Activated CD4-positive, alpha-beta T cell treated with anti-CD3 and anti-CD28 coated beads for 36 hours (primary cell): ENCODE measurements around the gene UQCR11. TPM values are rescaled to one million over a fixed set of nuclear protein-coding genes. Genes with fewer than 3 reads are reported as not detected.

Experiments used
- ATAC-seq: fragments of 200-7000 bp; cut with Tn5 transposase; one replicate; pipeline ENCODE4 v1.10.0; 2021; ENCODE audit warnings: mild to moderate bottlenecking, moderate library complexity
- CTCF ChIA-PET: fragments of 350-600 bp; sonication (Branson Sonifier 250); formaldehyde crosslinking; loops from one replicate; lab custom pipeline; 2021; ENCODE audit warnings: antibody characterized with exemption; lab: Charles Lee
- POLR2A ChIA-PET: fragments of 350-600 bp; sonication (Branson Sonifier 250); formaldehyde crosslinking; loops from one replicate; lab custom pipeline; 2021; ENCODE audit warnings: antibody characterized with exemption, inconsistent platforms; lab: Charles Lee
- DNase-seq: peaks from one replicate; pipeline ENCODE4 v3.0.0-alpha.2; 2020
- H3K27ac Mint-ChIP-seq: one replicate; pipeline ENCODE4 v1.8.0; 2021; ENCODE audit warnings: mixed read lengths
- H3K27me3 Mint-ChIP-seq: one replicate; pipeline ENCODE4 v1.8.0; 2021; ENCODE audit warnings: mixed read lengths
- H3K36me3 Mint-ChIP-seq: one replicate; pipeline ENCODE4 v1.8.0; 2021; ENCODE audit warnings: low read depth, mixed read lengths
- H3K4me1 Mint-ChIP-seq: one replicate; pipeline ENCODE4 v1.8.0; 2021; ENCODE audit warnings: mixed read lengths
- H3K4me3 Mint-ChIP-seq: one replicate; pipeline ENCODE4 v1.8.0; 2021; ENCODE audit warnings: mild to moderate bottlenecking, moderate library complexity, mixed read lengths
- H3K9me3 Mint-ChIP-seq: one replicate; pipeline ENCODE4 v1.8.0; 2021; ENCODE audit warnings: low read depth, mixed read lengths
- intact Hi-C, 2 experiments: fragments of 100-400 bp; cut with DNase I in 1 of 2; cut with micrococcal nuclease in 1 of 2; formaldehyde crosslinking; loops; one replicate each; pipeline versions ENCODE4 v1.14.2 to v1.15.1; 2022 to 2024; cut with DNase I, micrococcal nuclease
- total RNA-seq, 2 experiments: library from RNA; stranded (reverse); gene quantifications; one replicate each; pipeline ENCODE4 v1.2.3, GENCODE V29; 2021

Gene UQCR11
- total RNA-seq, 2 experiments from 2014 or later: 152 to 226 TPM

DNA sequence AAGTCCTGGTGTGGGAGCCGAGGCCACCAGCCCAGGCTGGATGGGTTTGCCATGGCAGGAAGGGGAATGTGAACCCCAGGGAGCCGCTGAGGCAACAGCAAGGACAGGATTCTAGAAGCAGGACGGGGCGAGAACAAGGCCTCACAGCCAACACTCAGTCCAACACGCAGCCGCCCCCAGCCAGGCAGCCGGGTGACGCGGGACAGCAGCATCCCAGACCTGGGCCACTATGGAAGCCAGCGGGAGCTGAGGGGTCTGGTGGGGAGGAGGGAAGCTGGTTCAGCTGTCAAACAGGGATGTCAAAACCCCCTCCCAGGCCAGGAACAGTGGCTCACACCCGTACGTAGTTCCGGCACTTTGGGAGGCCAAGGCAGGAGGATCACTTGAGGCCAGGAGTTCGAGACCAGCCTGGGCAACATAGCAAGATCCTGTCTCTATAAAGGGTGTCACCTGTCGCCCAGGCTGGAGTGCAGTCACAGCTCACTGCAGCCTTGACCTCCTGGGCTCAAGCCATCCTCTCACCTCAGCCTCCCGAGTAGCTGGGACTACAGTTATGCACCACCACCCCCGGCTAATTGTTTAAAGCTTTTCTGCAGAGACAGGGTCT is 43.9 kb downstream of the UQCR11 start:
- H3K27ac Mint-ChIP-seq: no peak overlapping the region
- ATAC-seq (no peak), DNase-seq (no peak)
- ChIA-PET POLR2A (no interaction called here), CTCF (no interaction called here)
- H3K27me3 Mint-ChIP-seq: no peaks in the 10 kb centered on the region
- no peaks in the 10 kb centered on the region for H3K9me3 Mint-ChIP-seq
- H3K4me1 Mint-ChIP-seq: no peaks in the 10 kb centered on the region
- H3K36me3 Mint-ChIP-seq: no peaks in the 10 kb centered on the region
- no peak overlapping the region for H3K4me3 Mint-ChIP-seq
- intact Hi-C loops: no loop called here

DNA sequence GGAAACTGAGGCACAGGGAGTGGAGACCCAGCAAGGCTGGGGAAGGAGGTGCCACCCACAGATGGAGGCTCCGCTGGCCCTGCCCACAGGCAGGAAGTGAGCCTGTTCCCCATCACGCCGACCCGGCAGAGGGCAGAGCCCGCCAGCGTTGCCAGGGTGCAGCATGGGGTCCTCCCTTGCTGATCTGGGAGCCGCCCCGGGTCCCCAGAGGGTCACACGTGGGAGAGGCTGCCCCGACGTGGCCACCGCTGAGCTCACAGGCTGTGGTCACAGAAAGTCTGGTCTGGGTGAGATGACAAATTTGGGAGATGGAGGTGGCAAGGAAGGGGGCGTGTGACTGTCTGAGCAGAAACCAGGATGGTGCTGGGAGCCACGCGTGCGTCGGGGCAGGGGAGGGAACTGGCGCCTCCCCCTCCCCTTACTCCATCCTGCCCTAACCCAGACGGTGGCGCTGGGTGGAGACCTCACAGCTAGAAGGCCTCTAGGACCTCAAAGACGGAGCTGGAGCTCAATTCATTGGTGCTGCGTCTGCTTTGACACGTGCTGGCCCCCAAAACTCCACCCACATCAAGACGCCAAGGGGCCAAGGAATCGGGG is 44.9 kb downstream of the UQCR11 start:
- no peak for ATAC-seq
- Mint-ChIP-seq H3K9me3 (no peaks in the 10 kb centered on the region), H3K4me1 (no peaks in the 10 kb centered on the region), H3K4me3 (no peak overlapping the region), H3K27me3 (no peaks in the 10 kb centered on the region), H3K36me3 (no peaks in the 10 kb centered on the region), H3K27ac (no peak overlapping the region)
- POLR2A ChIA-PET: no interaction called here
- intact Hi-C loops: no loop called here
- CTCF ChIA-PET: no interaction called here
- no peak for DNase-seq

DNA sequence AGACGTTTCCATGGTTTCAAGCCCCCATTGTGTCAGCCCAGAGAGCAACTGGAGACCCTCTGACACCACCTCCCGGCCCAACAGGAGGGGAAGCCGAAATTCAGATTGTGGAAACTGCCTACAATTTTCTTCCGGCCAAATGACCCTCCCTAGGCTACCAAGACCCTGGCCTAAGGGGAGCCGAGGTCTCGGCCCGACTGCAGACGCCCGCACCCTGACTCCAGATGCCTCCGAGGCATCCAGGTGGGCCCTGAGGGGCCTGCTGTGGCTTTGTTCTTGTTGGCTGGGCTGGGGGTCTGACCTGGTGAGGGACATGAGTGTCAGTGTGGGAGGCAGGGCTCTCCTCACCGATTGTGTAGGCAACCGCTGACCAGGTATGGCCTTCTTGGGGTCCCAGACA is 46.7 kb downstream of the UQCR11 start:
- intact Hi-C loops: no loop called here
- Mint-ChIP-seq H3K27me3 (no peaks in the 10 kb centered on the region), H3K9me3 (no peaks in the 10 kb centered on the region), H3K36me3 (no peaks in the 10 kb centered on the region), H3K4me3 (no peak overlapping the region), H3K4me1 (no peaks in the 10 kb centered on the region), H3K27ac (no peak overlapping the region)
- no peak for ATAC-seq
- DNase-seq: no peak
- POLR2A ChIA-PET: interaction anchor here (0.6 kb wide), 1 partner anchor 307 kb away, joined by 3 read pairs; no protein-coding TSS in a partner anchor
- CTCF ChIA-PET: no interaction called here

DNA sequence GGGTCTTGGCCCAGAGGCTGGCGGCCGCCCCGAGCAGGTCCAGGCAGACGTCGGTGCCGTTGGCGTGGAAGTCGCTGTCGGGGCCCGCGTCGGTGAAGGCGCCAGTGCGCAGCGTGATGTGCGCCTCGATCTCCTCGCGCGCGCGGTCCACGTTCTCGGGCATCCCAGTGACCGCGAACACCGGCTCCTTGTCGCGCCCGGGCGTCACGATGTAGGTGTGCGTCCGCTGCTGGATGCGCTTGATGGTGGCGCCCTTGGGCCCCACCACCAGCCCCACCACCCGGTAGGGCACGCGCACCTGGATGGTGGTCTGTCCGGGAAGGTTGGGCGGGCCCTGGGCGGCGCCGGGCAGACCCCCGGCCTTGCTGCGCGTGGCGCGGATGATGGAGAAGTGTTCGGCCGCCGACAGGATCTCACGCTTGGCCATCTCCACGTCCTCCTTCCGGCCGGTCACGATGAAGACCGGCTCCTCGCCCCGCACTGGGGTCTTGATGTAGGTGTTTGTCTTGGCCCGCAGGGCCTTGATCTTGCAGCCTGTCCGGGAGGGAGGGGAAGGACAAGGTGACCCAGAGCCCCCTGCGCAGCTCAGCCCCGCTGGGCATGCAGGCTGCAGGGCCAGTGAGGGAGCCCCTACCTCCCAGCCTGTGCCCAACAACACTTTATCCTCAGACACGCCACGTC is 48.7 kb downstream of the UQCR11 start:
- Mint-ChIP-seq H3K9me3 (no peaks in the 10 kb centered on the region), H3K4me3 (no peak overlapping the region), H3K27me3 (no peaks in the 10 kb centered on the region), H3K36me3 (no peaks in the 10 kb centered on the region), H3K4me1 (no peaks in the 10 kb centered on the region), H3K27ac (no peak overlapping the region)
- ChIA-PET CTCF (no interaction called here), POLR2A (no interaction called here)
- ATAC-seq (no peak), DNase-seq (no peak)
- intact Hi-C loops: no loop called here

DNA sequence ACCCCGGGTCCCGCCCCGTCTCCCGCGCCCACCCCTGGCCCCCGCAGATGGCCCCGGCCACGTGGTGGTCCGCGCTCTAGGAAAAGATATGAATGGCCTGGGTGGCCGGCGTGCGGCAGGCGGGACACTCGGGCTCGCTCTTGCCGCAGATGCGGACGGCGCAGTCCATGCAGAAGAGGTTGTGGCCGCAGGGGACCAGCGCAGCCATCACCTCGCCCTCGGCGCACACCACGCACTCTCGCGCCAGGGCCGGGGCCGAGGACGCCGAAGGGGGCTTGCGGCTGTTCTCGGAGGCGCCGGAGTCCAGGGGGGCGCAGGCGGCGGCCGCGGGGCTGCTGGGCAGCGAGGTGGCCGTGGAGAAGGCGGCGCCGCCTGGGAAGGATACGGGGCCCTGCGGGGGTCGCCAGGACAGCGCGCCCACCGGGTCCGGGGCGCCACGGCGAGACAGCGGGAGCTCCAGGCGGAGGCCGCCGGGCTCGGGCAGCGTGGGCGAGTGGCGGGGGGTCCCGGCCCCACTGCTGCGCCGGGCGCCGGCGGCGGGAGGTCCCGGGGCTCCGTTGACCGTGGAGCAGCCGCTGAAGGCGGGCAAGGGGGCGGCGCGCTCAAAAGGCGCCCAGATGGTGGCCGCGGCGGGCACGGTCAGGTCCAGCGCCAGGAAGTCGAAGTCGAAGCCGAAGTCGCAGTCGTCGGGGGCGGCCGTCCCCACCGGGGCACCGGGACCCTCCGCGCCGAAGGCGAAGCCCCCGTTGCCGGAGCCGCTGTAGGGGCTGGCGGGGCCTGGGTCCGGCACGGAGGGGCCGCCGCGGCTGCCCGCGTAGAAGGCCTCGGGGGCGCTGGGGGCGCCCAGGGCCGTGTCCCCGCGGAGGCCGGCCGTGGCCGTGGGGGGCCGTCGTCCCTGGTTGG is 49.5 kb downstream of the UQCR11 start:
- DNase-seq: no peak
- POLR2A ChIA-PET: no interaction called here
- Mint-ChIP-seq H3K27ac (no peak overlapping the region), H3K36me3 (no peaks in the 10 kb centered on the region), H3K9me3 (no peaks in the 10 kb centered on the region), H3K4me3 (no peak overlapping the region), H3K27me3 (peaks cover 2% of the 10 kb centered on the region), H3K4me1 (no peaks in the 10 kb centered on the region)
- intact Hi-C loops: no loop called here
- CTCF ChIA-PET: no interaction called here
- no peak for ATAC-seq

DNA sequence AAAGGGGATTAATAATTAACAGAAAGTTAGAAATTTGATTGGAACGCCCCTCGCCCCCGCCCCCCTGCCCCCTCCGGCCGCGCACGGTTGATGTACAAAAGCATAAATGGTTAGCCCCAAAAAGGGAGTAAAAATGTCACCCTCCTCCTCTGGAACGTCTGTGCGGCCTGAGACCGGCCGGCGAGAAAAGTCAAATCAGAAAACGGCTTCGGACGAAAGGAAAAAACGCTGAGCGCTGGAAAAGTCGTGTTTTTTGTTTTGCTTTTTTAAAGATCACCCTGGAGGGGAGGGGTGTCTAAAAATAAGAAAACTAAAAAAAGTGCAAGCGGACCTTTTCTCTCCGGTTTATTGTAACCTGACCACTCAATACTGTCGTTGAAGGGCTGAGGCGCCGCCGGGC is 50.3 kb downstream of the UQCR11 start:
- Mint-ChIP-seq H3K36me3 (no peaks in the 10 kb centered on the region), H3K4me1 (no peaks in the 10 kb centered on the region), H3K4me3 (no peak overlapping the region), H3K27ac (no peak overlapping the region), H3K27me3 (peaks cover 2% of the 10 kb centered on the region), H3K9me3 (no peaks in the 10 kb centered on the region)
- no peak for ATAC-seq
- POLR2A ChIA-PET: no interaction called here
- CTCF ChIA-PET: no interaction called here
- intact Hi-C loops: no loop called here
- no peak for DNase-seq

DNA sequence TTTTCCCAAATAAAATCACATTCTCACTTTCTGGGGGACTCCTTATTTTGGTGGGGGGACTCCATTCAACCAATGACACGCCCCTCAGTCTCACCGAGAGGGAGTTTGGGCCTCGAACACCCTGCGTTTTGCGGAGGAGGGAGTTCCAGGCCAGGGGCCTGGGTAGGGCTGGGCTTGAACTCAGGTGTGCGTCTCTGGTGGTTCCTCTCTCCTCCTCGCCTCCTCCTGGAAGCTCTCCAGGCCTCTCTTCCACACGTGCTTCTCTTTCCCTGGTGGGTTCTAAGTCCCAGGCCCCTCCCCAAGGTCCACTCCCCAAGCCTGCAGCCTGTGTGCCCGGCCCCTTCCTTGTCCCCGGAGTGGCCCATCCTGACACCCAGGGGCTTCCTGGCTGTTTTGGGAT is 51.8 kb downstream of the UQCR11 start:
- Mint-ChIP-seq H3K9me3 (no peaks in the 10 kb centered on the region), H3K36me3 (no peaks in the 10 kb centered on the region), H3K27me3 (peaks cover 2% of the 10 kb centered on the region), H3K4me3 (no peak overlapping the region), H3K27ac (no peak overlapping the region), H3K4me1 (no peaks in the 10 kb centered on the region)
- ATAC-seq (no peak), DNase-seq (no peak)
- intact Hi-C loops: no loop called here
- CTCF ChIA-PET: no interaction called here
- POLR2A ChIA-PET: no interaction called here

DNA sequence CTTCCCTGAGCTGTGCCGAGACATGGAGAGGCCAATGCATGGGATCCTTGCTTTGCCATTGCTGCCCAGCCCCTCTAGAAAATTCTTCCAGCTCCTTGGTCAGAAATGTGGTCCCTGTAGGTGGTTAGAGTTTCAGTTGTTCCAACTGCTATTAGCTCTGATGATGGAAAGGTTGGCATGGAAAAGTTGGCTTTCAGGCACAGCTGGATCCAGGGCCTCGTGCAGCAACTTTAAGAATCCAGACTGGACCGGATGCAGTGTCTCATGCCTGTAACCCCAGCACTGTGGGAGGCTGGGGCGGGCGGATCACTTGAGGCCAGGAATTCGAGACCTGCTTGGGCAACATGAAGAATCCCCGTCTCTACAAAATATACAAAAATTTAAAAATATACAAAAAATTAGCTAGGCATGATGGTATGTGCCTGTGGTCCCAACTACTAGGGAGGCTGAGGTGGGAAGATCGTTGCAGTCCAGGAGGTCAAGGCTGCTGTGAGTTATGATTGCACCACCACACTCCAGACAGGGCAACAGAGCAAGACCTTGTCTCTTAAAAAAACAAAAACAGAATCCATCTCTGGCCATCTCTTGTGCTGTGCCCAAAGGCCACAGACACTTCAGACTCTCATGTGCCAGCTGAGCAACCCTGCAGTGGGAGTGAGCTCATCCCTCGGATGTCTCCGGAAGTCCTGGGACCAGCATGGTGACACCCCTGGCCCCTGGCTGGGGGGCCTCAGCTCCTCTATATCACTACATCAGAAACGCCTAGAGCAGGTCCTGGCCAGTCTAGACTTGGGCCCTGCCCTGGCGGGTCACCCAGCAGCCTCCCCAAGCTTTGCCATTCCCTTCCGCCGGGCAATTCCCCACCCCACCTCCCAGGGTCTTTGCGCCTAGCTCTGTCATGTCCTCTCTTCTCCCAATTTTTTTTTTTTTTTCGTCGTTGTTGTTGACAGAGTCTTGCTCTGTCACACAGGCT is 53.9 kb downstream of the UQCR11 start:
- peaks cover 2% of the 10 kb centered on the region for H3K27me3 Mint-ChIP-seq
- H3K4me3 Mint-ChIP-seq: no peak overlapping the region
- no peak for DNase-seq
- POLR2A ChIA-PET: no interaction called here
- no peak for ATAC-seq
- peaks cover under 1% of the 10 kb centered on the region for H3K4me1 Mint-ChIP-seq
- CTCF ChIA-PET: interaction anchor here (0.5 to 1.1 kb wide), 2 partner anchors 230 to 626 kb away, joined by 3 to 5 read pairs; no protein-coding TSS in a partner anchor
- no peak overlapping the region for H3K27ac Mint-ChIP-seq
- no peaks in the 10 kb centered on the region for H3K9me3 Mint-ChIP-seq
- intact Hi-C loops: no loop called here
- H3K36me3 Mint-ChIP-seq: no peaks in the 10 kb centered on the region

DNA sequence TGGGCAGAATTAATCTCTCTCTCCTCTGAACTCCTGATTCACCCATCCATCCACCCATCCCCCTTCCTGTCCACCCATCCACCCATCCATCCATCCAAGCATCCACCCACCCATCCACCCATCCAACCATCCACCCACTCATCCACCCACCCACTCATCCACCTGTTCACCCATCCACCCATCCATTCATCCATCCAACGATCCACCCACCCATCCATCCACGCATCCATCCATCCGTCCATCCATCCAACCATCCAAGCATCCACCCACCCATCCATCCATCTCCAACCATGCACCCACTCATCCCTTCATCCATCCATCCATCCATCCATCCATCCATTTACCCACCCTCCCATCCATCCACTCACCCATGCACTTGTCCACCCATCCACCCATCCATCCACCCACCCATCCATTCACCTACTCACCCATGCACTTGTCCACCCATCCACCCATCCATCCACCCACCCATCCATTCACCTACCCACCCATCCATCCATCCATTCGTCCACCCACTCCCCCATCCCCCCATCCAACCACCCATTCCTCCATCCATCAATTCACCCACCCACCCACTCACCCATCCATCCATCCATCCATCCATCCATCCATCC is 55.8 kb downstream of the UQCR11 start:
- CTCF ChIA-PET: no interaction called here
- ATAC-seq (no peak), DNase-seq (no peak)
- H3K4me1 Mint-ChIP-seq: peaks cover 4% of the 10 kb centered on the region
- POLR2A ChIA-PET: no interaction called here
- H3K36me3 Mint-ChIP-seq: no peaks in the 10 kb centered on the region
- peaks cover 8% of the 10 kb centered on the region for H3K27me3 Mint-ChIP-seq
- H3K4me3 Mint-ChIP-seq: no peak overlapping the region
- H3K9me3 Mint-ChIP-seq: no peaks in the 10 kb centered on the region
- intact Hi-C loops: loop anchor here (5.0 kb wide), 2 partner anchors 123 to 248 kb away; no protein-coding TSS in a partner anchor
- no peak overlapping the region for H3K27ac Mint-ChIP-seq
